ENCODE results near the gene IQSEC1.

DNA sequence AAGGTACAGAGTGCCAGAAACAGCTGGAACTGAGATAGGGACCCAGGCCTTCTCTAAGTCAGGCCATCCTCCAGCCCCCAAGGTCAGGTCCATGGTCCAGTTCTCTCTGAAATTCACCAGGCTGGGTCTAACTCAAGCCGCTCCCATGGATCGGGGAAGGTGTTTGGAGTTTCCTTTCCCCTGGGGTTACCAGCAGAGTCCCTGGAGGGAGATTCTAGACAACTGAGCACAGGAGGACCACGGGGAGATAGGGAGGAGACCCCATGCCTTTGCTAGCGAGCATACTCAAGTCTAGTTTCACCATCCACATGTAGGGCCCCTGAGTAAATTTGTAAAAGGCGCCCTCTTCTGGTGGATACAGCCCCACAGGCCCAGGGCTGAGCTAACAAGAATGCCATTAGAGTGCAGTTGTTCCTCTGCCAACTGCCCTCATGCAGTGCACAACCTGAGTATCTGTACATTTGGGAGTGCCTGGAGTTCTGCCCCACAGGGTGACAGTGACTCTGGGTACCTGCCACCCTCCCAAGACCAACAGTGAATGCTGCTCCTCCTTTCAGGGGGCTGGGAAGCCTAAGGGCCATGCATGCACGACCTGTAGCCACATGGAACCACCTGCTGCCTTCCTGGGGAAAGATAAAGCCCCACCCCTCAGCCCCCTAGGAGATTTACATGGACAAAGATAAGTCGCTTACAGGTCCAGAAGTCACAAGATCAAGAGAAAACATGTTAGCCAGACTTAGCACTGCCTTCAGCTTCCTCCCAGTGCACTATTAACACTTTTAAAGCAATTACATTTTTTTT, 89.0 kb downstream of the IQSEC1 start:
- TF ChIP-seq, protein P1, sequence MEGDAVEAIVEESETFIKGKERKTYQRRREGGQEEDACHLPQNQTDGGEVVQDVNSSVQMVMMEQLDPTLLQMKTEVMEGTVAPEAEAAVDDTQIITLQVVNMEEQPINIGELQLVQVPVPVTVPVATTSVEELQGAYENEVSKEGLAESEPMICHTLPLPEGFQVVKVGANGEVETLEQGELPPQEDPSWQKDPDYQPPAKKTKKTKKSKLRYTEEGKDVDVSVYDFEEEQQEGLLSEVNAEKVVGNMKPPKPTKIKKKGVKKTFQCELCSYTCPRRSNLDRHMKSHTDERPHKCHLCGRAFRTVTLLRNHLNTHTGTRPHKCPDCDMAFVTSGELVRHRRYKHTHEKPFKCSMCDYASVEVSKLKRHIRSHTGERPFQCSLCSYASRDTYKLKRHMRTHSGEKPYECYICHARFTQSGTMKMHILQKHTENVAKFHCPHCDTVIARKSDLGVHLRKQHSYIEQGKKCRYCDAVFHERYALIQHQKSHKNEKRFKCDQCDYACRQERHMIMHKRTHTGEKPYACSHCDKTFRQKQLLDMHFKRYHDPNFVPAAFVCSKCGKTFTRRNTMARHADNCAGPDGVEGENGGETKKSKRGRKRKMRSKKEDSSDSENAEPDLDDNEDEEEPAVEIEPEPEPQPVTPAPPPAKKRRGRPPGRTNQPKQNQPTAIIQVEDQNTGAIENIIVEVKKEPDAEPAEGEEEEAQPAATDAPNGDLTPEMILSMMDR (IDR thresholded peaks at IDR 0.05; ENCODE audit: insufficient read depth, low read depth, low read length), result peak; percentile 79
- no peak for TF ChIP-seq EZH2 (IDR thresholded peaks at IDR 0.05; ENCODE audit: insufficient read depth, low read length)
